ENCODE measurements around the gene TMEM236.

Gene TMEM236

GRCh38 chr10:17742918-17743317 lies 9.1 kb upstream of the TMEM236 start:
- peak; percentile 69 for DNase-seq

GRCh38 chr10:17743437-17743836 lies 8.6 kb upstream of the TMEM236 start:
- no peak for DNase-seq

GRCh38 chr10:17744341-17744861 lies 7.6 kb upstream of the TMEM236 start:
- DNase-seq: no peak

- DNase-seq: no peak
These were observed 4.0 kb upstream of the TMEM236 start for GRCh38 chr10:17747883-17748550.

- no peak for DNase-seq
These were observed 2.1 kb upstream of the TMEM236 start for GRCh38 chr10:17749890-17750289.

GRCh38 chr10:17756557-17757217 lies 4.7 kb downstream of the TMEM236 start:
- no peak for DNase-seq

- no peak for DNase-seq
These were observed 6.2 kb downstream of the TMEM236 start for GRCh38 chr10:17758200-17758599.

- DNase-seq: no peak
These were observed 6.9 kb downstream of the TMEM236 start for GRCh38 chr10:17758896-17759295.

- no peak for DNase-seq
These were observed 12.1 kb downstream of the TMEM236 start for GRCh38 chr10:17764142-17764541.

- no peak for DNase-seq
These were observed 13.6 kb downstream of the TMEM236 start for GRCh38 chr10:17765602-17766001.

GRCh38 chr10:17766731-17767130 lies 14.7 kb downstream of the TMEM236 start:
- DNase-seq: no peak

- no peak for DNase-seq
These were observed 16.5 kb downstream of the TMEM236 start for GRCh38 chr10:17768496-17768895.

GRCh38 chr10:17768957-17769356 lies 17.0 kb downstream of the TMEM236 start:
- no peak for DNase-seq

GRCh38 chr10:17771017-17771416 lies 19.0 kb downstream of the TMEM236 start:
- no peak for DNase-seq

GRCh38 chr10:17779784-17780183 lies 27.8 kb downstream of the TMEM236 start:
- no peak for DNase-seq

- no peak for DNase-seq
These were observed 28.7 kb downstream of the TMEM236 start for GRCh38 chr10:17780727-17781126.

- no peak for DNase-seq
These were observed 29.9 kb downstream of the TMEM236 start for GRCh38 chr10:17781856-17782255.

- no peak for DNase-seq
These were observed 31.1 kb downstream of the TMEM236 start for GRCh38 chr10:17782921-17783665.

GRCh38 chr10:17783751-17784150 lies 31.8 kb downstream of the TMEM236 start:
- no peak for DNase-seq

- DNase-seq: no peak
These were observed 32.7 kb downstream of the TMEM236 start for GRCh38 chr10:17784688-17785087.

GRCh38 chr10:17785276-17785930 lies 33.4 kb downstream of the TMEM236 start:
- no peak for DNase-seq

GRCh38 chr10:17787087-17787961 lies 35.3 kb downstream of the TMEM236 start:
- DNase-seq: no peak
